Pancreas (tissue), 10 donors: ENCODE data around the gene TAS2R19. TPM values are rescaled to one million over a fixed set of nuclear protein-coding genes. Genes with fewer than 3 reads are reported as not detected.

Experiments
- ATAC-seq, 4 donors: fragments of 200-7000 bp; cut with Tn5 transposase; one replicate each; pipeline versions ENCODE4 v1.8.0 to v1.9.1; 2020; ENCODE audit warnings: mild to moderate bottlenecking in 4 of 4, moderate library complexity in 4 of 4
- DNase-seq, 6 donors: peaks; one replicate each; pipeline ENCODE4 v3.0.0-alpha.2; 2020
- FAIRE-seq: peaks from 2 replicates; lab custom pipeline; 2012; peaks lifted over from hg19 to GRCh38; lab: Jason Lieb, UNC
- H3K27ac ChIP-seq, 4 donors: fragments of 200-600 bp; sonication (generic); 1 replicate in 3 of 4; 2 replicates in 1 of 4; pipeline versions ENCODE4 v1.5.0 to v1.8.0; 2020
- H3K27me3 ChIP-seq, 4 donors: fragments of 200-600 bp; one replicate each; pipeline ENCODE4 v1.8.0; 2021
- H3K36me3 ChIP-seq, 3 donors: fragments of 200-600 bp; sonication (generic) in 1 of 3; one replicate each; pipeline versions ENCODE4 v1.5.0 to v1.8.0; 2020 to 2021
- H3K4me1 ChIP-seq, 3 donors: fragments of 200-600 bp; one replicate each; pipeline ENCODE4 v1.8.0; 2021
- H3K4me3 ChIP-seq, 4 donors: fragments of 200-600 bp; sonication (generic) in 2 of 4; one replicate each; pipeline versions ENCODE4 v1.5.0 to v1.8.0; 2020 to 2021
- H3K9me3 ChIP-seq, 4 donors: fragments of 200-600 bp; one replicate each; pipeline ENCODE4 v1.8.0; 2021
- WGBS, 2 donors: extraction: QIAGEN DNeasy Blood & Tissue Kit; methylation state at CpG; one replicate each; pipeline ENCODE4 v1.1.7; 2013; 5-methylcytosine and 5-hydroxymethylcytosine counted together
- intact Hi-C, 3 donors: fragments of 100-400 bp; cut with DNase I; formaldehyde crosslinking; loops; one replicate each; pipeline versions ENCODE4 v1.11.1 to v1.14.2; 2022
- polyA plus RNA-seq, 2 donors: library from polyadenylated mRNA; stranded (reverse); fragments of 200-250 nt; gene quantifications; one replicate each; pipeline ENCODE4 v1.2.3, GENCODE V29; 2013
- total RNA-seq, 6 donors: library from RNA; stranded (reverse); fragmentation: NEBNext Ultra II Directional in 4 of 6; extraction: Animal tissue kit (Norgen Biotek cat#: 25700) in 4 of 6; gene quantifications; one replicate each; pipeline versions ENCODE4 v1.2.1 to v1.2.4, GENCODE V29; 2021 to 2023
- TF ChIP-seq, protein P1 (sequence below), 4 donors: fragments of 200-600 bp; sonication (generic) in 3 of 4; IDR thresholded peaks; one replicate each; pipeline versions ENCODE4 v1.5.0 to v1.8.0; 2021; ENCODE audit warnings: antibody characterized with exemption in 4 of 4
- donor health status: healthy with polysubstance abuse.
- donor health status: DM: no; HTN: no; CAD: no; lungs with moderate emphysema.
- donor health status: DM: no; HTN: no; CAD: no.
- donor health status: control.
- donor health status: control.
- donor health status: Bipolar disorder and iron deficiency.
- donor health status: DM: yes; HTN: yes; CAD: no.
- donor health status: DM: no; HTN: no; CAD: no.
- donor health status: DM: no; HTN: no; CAD: no.
- donor health status: DM: yes; HTN: yes; CAD: no.

The TAS2R19 gene
- total and polyA plus RNA-seq, 8 donors = 0.19 to 2.0 (median 0.89) TPM

DNA sequence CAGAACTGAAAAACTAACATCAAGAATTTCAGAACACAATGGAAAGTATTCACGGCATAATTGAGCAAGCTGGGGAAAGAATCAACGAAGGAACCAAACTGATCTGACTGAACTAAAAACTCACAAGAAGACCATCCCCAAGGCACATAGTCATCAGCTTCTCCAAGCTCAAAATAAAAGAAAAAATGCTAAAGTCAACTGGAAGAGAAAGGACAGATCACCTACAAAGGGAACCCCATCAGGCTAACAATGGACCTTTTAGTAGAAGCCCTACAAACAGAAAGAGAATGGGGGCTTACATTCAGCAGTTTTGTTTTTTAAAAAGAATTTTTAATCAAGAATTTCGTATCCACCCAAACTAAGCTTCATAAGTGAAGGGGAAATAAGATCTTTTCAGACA is 47.5 kb downstream of the TAS2R19 start:
- intact Hi-C loops = no loop called here
- Histone ChIP-seq H3K27ac (no peak overlapping the region), H3K36me3 (no peaks in the 10 kb centered on the region), H3K4me3 (no peak overlapping the region), H3K27me3 (no peaks in the 10 kb centered on the region), H3K4me1 (no peaks in the 10 kb centered on the region), H3K9me3 (no peaks in the 10 kb centered on the region)
- ATAC-seq = no peak
- FAIRE-seq = no peak
- 91 to 94% methylated on average over 3 of the region's 3 CpGs for WGBS, 2 donors
- TF ChIP-seq, protein P1, sequence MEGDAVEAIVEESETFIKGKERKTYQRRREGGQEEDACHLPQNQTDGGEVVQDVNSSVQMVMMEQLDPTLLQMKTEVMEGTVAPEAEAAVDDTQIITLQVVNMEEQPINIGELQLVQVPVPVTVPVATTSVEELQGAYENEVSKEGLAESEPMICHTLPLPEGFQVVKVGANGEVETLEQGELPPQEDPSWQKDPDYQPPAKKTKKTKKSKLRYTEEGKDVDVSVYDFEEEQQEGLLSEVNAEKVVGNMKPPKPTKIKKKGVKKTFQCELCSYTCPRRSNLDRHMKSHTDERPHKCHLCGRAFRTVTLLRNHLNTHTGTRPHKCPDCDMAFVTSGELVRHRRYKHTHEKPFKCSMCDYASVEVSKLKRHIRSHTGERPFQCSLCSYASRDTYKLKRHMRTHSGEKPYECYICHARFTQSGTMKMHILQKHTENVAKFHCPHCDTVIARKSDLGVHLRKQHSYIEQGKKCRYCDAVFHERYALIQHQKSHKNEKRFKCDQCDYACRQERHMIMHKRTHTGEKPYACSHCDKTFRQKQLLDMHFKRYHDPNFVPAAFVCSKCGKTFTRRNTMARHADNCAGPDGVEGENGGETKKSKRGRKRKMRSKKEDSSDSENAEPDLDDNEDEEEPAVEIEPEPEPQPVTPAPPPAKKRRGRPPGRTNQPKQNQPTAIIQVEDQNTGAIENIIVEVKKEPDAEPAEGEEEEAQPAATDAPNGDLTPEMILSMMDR (IDR thresholded peaks at IDR 0.05) = no peak
- DNase-seq = no peak

Other genes starting within 250 kb of the TAS2R19 start
- gene TAS2R7, start 220.0 kb downstream of the TAS2R19 start, total RNA-seq = not detected
- gene TAS2R7, start 220.0 kb downstream of the TAS2R19 start, polyA plus RNA-seq = not detected
- not detected for gene TAS2R8, start 215.3 kb downstream of the TAS2R19 start, total RNA-seq
- gene TAS2R8, start 215.3 kb downstream of the TAS2R19 start, polyA plus RNA-seq = under 1 TPM in 1 of 2 donors, not detected in 1; 0.09 TPM
- gene TAS2R9, start 212.5 kb downstream of the TAS2R19 start, total RNA-seq = not detected
- not detected for gene TAS2R9, start 212.5 kb downstream of the TAS2R19 start, polyA plus RNA-seq
- gene TAS2R10, start 196.3 kb downstream of the TAS2R19 start, total RNA-seq = under 1 TPM in 3 of 6 donors, not detected in 3; 0.17 to 0.28 (median 0.25) TPM
- gene TAS2R10, start 196.3 kb downstream of the TAS2R19 start, polyA plus RNA-seq = under 1 TPM in 1 of 2 donors, not detected in 1; 0.14 TPM
- gene PRR4, start 173.1 kb downstream of the TAS2R19 start, total RNA-seq = 1 to 10 TPM in 1 of 6 donors, under 1 TPM in 4, not detected in 1; 0.32 to 1.8 (median 0.55) TPM
- 1 to 10 TPM; 3.8 to 4.3 TPM for gene PRR4, start 173.1 kb downstream of the TAS2R19 start, polyA plus RNA-seq
- 10 to 100 TPM in 1 of 6 donors, 1 to 10 TPM in 5; 4.7 to 11.0 (median 6.7) TPM for gene PRH1, start 138.4 kb downstream of the TAS2R19 start, total RNA-seq
- gene PRH1, start 138.4 kb downstream of the TAS2R19 start, polyA plus RNA-seq = 1 to 10 TPM; 2.0 to 2.5 TPM
- gene TAS2R13, start 113.1 kb downstream of the TAS2R19 start, total RNA-seq = under 1 TPM; 0.47 to 0.91 (median 0.72) TPM
- gene TAS2R13, start 113.1 kb downstream of the TAS2R19 start, polyA plus RNA-seq = not detected
- gene PRH2, start 93.4 kb downstream of the TAS2R19 start, total RNA-seq = not detected
- under 1 TPM in 1 of 2 donors, not detected in 1; 0.42 TPM for gene PRH2, start 93.4 kb downstream of the TAS2R19 start, polyA plus RNA-seq
- gene TAS2R14, start 83.4 kb downstream of the TAS2R19 start, total RNA-seq = 1 to 10 TPM in 1 of 6 donors, under 1 TPM in 5; 0.83 to 1.7 (median 0.88) TPM
- gene TAS2R14, start 83.4 kb downstream of the TAS2R19 start, polyA plus RNA-seq = 1 to 10 TPM in 1 of 2 donors, under 1 TPM in 1; 0.91 to 1.5 TPM
- gene TAS2R50, start 35.7 kb downstream of the TAS2R19 start, total RNA-seq = under 1 TPM; 0.40 to 0.74 (median 0.60) TPM
- gene TAS2R50, start 35.7 kb downstream of the TAS2R19 start, polyA plus RNA-seq = not detected
- under 1 TPM; 0.42 to 0.98 (median 0.76) TPM for gene TAS2R20, start 24.3 kb downstream of the TAS2R19 start, total RNA-seq
- gene TAS2R20, start 24.3 kb downstream of the TAS2R19 start, polyA plus RNA-seq = under 1 TPM in 1 of 2 donors, not detected in 1; 0.35 TPM
- 1 to 10 TPM in 5 of 6 donors, under 1 TPM in 1; 0.85 to 2.9 (median 1.6) TPM for gene TAS2R31, start 8.8 kb upstream of the TAS2R19 start, total RNA-seq
- gene TAS2R31, start 8.8 kb upstream of the TAS2R19 start, polyA plus RNA-seq = under 1 TPM; 0.23 TPM
- under 1 TPM; 0.43 to 0.61 (median 0.55) TPM for gene TAS2R46, start 39.7 kb upstream of the TAS2R19 start, total RNA-seq
- gene TAS2R46, start 39.7 kb upstream of the TAS2R19 start, polyA plus RNA-seq = not detected
- under 1 TPM in 4 of 6 donors, not detected in 2; 0.17 to 0.28 (median 0.22) TPM for gene TAS2R43, start 69.7 kb upstream of the TAS2R19 start, total RNA-seq
- under 1 TPM in 1 of 2 donors, not detected in 1; 0.16 TPM for gene TAS2R43, start 69.7 kb upstream of the TAS2R19 start, polyA plus RNA-seq
- gene TAS2R30, start 112.0 kb upstream of the TAS2R19 start, total RNA-seq = 1 to 10 TPM in 5 of 6 donors, under 1 TPM in 1; 0.98 to 2.6 (median 1.5) TPM
- not detected for gene TAS2R30, start 112.0 kb upstream of the TAS2R19 start, polyA plus RNA-seq
- gene SMIM10L1, start 148.6 kb upstream of the TAS2R19 start, total RNA-seq = 1 to 10 TPM; 1.9 to 5.5 (median 3.3) TPM
- gene SMIM10L1, start 148.6 kb upstream of the TAS2R19 start, polyA plus RNA-seq = 1 to 10 TPM; 4.2 to 6.4 TPM
- not detected for gene TAS2R42, start 164.3 kb upstream of the TAS2R19 start, total RNA-seq
- gene TAS2R42, start 164.3 kb upstream of the TAS2R19 start, polyA plus RNA-seq = not detected
- not detected for gene PRB3, start 247.1 kb upstream of the TAS2R19 start, total RNA-seq
- gene PRB3, start 247.1 kb upstream of the TAS2R19 start, polyA plus RNA-seq = not detected